K562 (cell line): ENCODE measurements around the gene EEA1. TPM values are rescaled to one million over a fixed set of nuclear protein-coding genes. Genes with fewer than 3 reads are reported as not detected.

ENCODE experiments used
- ARID1B ChIP-seq: fragments of 450-650 bp; IDR thresholded peaks from 2 replicates; pipeline ENCODE4 v1.6.1; 2016; ENCODE audit warnings: antibody characterized with exemption, mild to moderate bottlenecking, inconsistent platforms
- BRD4 ChIP-seq: fragments of 200-600 bp; sonication (generic); IDR thresholded peaks from 2 replicates; pipeline ENCODE4 v1.6.1; 2017; ENCODE audit warnings: inconsistent platforms
- CC2D1A ChIP-seq: fragments of 450-650 bp; IDR thresholded peaks from 2 replicates; pipeline ENCODE4 v1.6.1; 2017; ENCODE audit warnings: mild to moderate bottlenecking
- DPF2 ChIP-seq: fragments of 450-650 bp; IDR thresholded peaks from 2 replicates; pipeline ENCODE4 v1.6.1; 2016
- FIP1L1 ChIP-seq: fragments of 200-400 bp; formaldehyde crosslinking; IDR thresholded peaks from 2 replicates; pipeline ENCODE4 v1.6.1; 2018; ENCODE audit warnings: mild to moderate bottlenecking, low read depth, low read length; ENCODE audit not compliant: poor library complexity, severe bottlenecking
- HDAC1 ChIP-seq, 2 experiments: fragments of 450-650 bp; IDR thresholded peaks; 2 replicates each; pipeline ENCODE4 v1.6.1; 2016 to 2017; ENCODE audit warnings: inconsistent platforms in 1 of 2, mild to moderate bottlenecking in 1 of 2, moderate library complexity in 1 of 2
- JUND ChIP-seq, 2 experiments: IDR thresholded peaks; 2 replicates in 1 of 2; 3 replicates in 1 of 2; pipeline ENCODE4 v1.6.1; 2011; ENCODE audit warnings: borderline replicate concordance in 2 of 2, low read depth in 2 of 2, low read length in 2 of 2, improper control_type of control experiment in 1 of 2, missing biosample characterization in 1 of 2, missing genetic modification characterization in 1 of 2, missing genetic modification reagents in 1 of 2
- MEF2D ChIP-seq: conservative IDR thresholded peaks from 2 replicates; pipeline ENCODE4 v1.6.1; 2016; ENCODE audit warnings: low read depth, missing genetic modification characterization, missing compliant biosample characterization
- NFRKB ChIP-seq: fragments of 450-650 bp; IDR thresholded peaks from 2 replicates; pipeline ENCODE4 v1.6.1; 2016; ENCODE audit warnings: low read depth
- POLR3G ChIP-seq: IDR thresholded peaks from 2 replicates; pipeline ENCODE4 v1.6.1; 2011; ENCODE audit not compliant: insufficient read length, insufficient replicate concordance; ENCODE audit errors: extremely low read depth
- PTBP1 ChIP-seq: fragments of 200-400 bp; formaldehyde crosslinking; IDR thresholded peaks from 2 replicates; pipeline ENCODE4 v1.6.1; 2017; ENCODE audit warnings: low read depth, low read length
- PTRF ChIP-seq: fragments of 450-650 bp; IDR thresholded peaks from 2 replicates; pipeline ENCODE4 v1.6.1; 2016; ENCODE audit warnings: mild to moderate bottlenecking, missing genetic modification characterization, missing compliant biosample characterization
- PURB ChIP-seq: sonication (generic); formaldehyde crosslinking; IDR thresholded peaks from 2 replicates; pipeline ENCODE4 v1.9.0; 2021; ENCODE audit warnings: low read depth, mild to moderate bottlenecking, missing genetic modification reagents
- RCOR1 ChIP-seq, 2 experiments: IDR thresholded peaks; 2 replicates each; pipeline ENCODE4 v1.6.1; 2012; ENCODE audit warnings: low read depth in 2 of 2, low read length in 2 of 2, borderline replicate concordance in 1 of 2, improper control_type of control experiment in 1 of 2
- SMAD2 ChIP-seq: fragments of 150-350 bp; IDR thresholded peaks from 2 replicates; pipeline ENCODE4 v1.6.1; 2014; ENCODE audit warnings: low read depth, mild to moderate bottlenecking, low read length
- SMAD3 ChIP-seq: fragments of 450-650 bp; formaldehyde crosslinking; conservative IDR thresholded peaks from 2 replicates; pipeline ENCODE4 v1.4.0; 2020; ENCODE audit warnings: mild to moderate bottlenecking
- SMARCA4 ChIP-seq: fragments of 450-650 bp; IDR thresholded peaks from 2 replicates; pipeline ENCODE4 v1.6.1; 2016
- ZNF263 ChIP-seq: sonication (generic); formaldehyde crosslinking; IDR thresholded peaks from 2 replicates; pipeline ENCODE4 v1.8.0; 2022; ENCODE audit warnings: mild to moderate bottlenecking, missing genetic modification reagents, borderline replicate concordance
- ZNF764 ChIP-seq: fragments of 250-450 bp; sonication (Bioruptor Pico); IDR thresholded peaks from 2 replicates; pipeline ENCODE4 v1.4.0; 2020; ENCODE audit warnings: low read depth, mild to moderate bottlenecking, moderate library complexity
- polyA plus RNA-seq, 8 experiments: library from polyadenylated mRNA; depleted of rRNA in 4 of 8; stranded (reverse) in 5 of 8; unstranded in 3 of 8; fragments of >200 nt; fragmentation: Nextera tagmentation in 2 of 8; fragmentation: Illumina TruSeq in 1 of 8; extraction: Ambion mirVana in 2 of 8; extraction: Trizol in 1 of 8; gene quantifications; 2 replicates each; pipeline versions ENCODE4 v1.2.1 to v1.2.3, GENCODE V29; 2011 to 2014; ENCODE audit warnings: inconsistent platforms in 1 of 8, missing spikeins in 1 of 8
- total RNA-seq, 7 experiments: library from RNA; depleted of rRNA in 6 of 7; stranded (reverse); fragments of >200 nt in 6 of 7; fragmentation: Illumina TruSeq in 2 of 7; extraction: Trizol in 2 of 7; gene quantifications; 2 replicates each; pipeline versions ENCODE4 v1.2.1 to v1.2.3, GENCODE V29; 2011 to 2021; ENCODE audit warnings: low replicate concordance in 1 of 7
- TF ChIP-seq, protein P1 (sequence below): sonication (generic); IDR thresholded peaks from 2 replicates; pipeline ENCODE4 v1.6.1; 2016
- TF ChIP-seq, protein P2 (sequence below), 2 experiments: fragments of 450-650 bp; conservative IDR thresholded peaks; 2 replicates each; pipeline ENCODE4 v1.6.1; 2017; ENCODE audit warnings: mild to moderate bottlenecking in 2 of 2, moderate library complexity in 2 of 2
- TF ChIP-seq, protein P3 (sequence below): fragments of 250-450 bp; sonication (Bioruptor Pico); IDR thresholded peaks from 2 replicates; pipeline ENCODE4 v1.5.0; 2022; ENCODE audit warnings: mild to moderate bottlenecking

Gene EEA1
- total and polyA plus RNA-seq, 9 of the 15 experiments (the other 6 are each of a cell fraction or from before 2014, with no cell fraction given) = 3.5 to 17.1 (median 7.5) TPM

DNA sequence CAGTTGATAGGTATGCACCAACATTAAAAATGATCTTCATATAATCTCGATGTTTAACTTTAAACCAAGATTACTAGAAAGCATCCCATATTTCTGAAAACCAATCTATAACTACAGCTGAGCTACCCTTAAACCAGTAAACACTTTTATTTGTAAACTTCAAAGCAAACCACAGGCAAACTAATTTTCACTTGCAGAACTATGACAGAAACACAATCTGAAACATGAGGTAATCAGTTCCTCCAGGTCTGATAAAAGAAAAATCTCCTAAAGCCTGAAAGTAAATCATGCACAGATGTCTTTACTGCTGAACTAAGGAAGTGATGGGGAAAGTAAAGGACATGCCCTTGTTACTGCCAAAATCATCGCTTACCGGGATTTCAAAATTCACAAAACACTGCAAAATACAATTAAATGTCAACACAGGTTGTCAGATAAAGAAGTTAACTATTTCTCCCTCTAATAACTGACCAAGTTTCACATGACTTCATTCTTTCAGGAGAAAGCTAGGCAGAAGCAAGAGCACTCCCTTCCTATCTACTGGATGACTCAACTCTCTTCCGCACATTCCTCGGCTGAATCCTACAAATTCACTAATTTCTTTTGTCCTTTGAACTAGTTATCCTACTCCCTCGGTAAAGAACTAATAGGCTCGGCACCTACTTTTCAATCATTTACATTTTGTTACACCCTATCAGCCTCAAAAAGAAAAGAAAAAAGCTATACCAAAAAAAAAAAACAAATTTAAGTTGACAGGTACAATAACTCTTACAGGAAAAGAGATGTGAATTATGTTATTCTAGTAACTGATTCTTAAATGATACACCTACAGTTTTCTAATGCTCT lies 1.4 kb downstream of the EEA1 start (continued):
- TF ChIP-seq ARID1B (0 out of 2 replicates have a peak, but pooled peaks have one; percentile 38), BRD4 (no peak), SMAD3 (no peak), PTBP1 (no peak), POLR3G (no peak), MEF2D (0 out of 2 replicates have a peak, but pooled peaks have one; percentile 17), ZNF263 (CRISPR knock-in tag) (peak; percentile 62; the same call in 1 of the 2 replicates), PURB (CRISPR knock-in tag) (no peak), NFRKB (no peak), ZNF764 (CRISPR knock-in tag) (no peak), HDAC1 (IDR thresholded peaks at IDR 0.05) (peak in 1 of 2 experiments; percentile 21; a peak in 1 of 4 replicates), DPF2 (peak; percentile 47; the same call in 1 of the 2 replicates), SMARCA4 (peak; percentile 72), JUND (IDR thresholded peaks at IDR 0.05; ENCODE audit: borderline replicate concordance, low read depth, low read length) (peak; percentile 87), JUND (tag; IDR thresholded peaks at IDR 0.05; ENCODE audit: borderline replicate concordance, low read depth, low read length) (peak; percentile 86), PTRF (tag) (no peak), RCOR1 (IDR thresholded peaks at IDR 0.05; ENCODE audit: borderline replicate concordance in 1 of 2, low read depth in 2 of 2, low read length in 2 of 2) (0 out of 4 replicates have a peak, but pooled peaks of 1 of the 2 experiments have one; percentile 48), SMAD2 (no peak), CC2D1A (no peak), FIP1L1 (no peak)
- TF ChIP-seq, protein P1, sequence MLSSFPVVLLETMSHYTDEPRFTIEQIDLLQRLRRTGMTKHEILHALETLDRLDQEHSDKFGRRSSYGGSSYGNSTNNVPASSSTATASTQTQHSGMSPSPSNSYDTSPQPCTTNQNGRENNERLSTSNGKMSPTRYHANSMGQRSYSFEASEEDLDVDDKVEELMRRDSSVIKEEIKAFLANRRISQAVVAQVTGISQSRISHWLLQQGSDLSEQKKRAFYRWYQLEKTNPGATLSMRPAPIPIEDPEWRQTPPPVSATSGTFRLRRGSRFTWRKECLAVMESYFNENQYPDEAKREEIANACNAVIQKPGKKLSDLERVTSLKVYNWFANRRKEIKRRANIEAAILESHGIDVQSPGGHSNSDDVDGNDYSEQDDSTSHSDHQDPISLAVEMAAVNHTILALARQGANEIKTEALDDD = peak; percentile 81
- TF ChIP-seq, protein P2, sequence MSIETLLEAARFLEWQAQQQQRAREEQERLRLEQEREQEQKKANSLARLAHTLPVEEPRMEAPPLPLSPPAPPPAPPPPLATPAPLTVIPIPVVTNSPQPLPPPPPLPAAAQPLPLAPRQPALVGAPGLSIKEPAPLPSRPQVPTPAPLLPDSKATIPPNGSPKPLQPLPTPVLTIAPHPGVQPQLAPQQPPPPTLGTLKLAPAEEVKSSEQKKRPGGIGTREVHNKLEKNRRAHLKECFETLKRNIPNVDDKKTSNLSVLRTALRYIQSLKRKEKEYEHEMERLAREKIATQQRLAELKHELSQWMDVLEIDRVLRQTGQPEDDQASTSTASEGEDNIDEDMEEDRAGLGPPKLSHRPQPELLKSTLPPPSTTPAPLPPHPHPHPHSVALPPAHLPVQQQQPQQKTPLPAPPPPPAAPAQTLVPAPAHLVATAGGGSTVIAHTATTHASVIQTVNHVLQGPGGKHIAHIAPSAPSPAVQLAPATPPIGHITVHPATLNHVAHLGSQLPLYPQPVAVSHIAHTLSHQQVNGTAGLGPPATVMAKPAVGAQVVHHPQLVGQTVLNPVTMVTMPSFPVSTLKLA (conservative IDR thresholded peaks at IDR 0.05) = peak in 1 of 2 experiments; percentile 26; a peak in 1 of 4 replicates
- TF ChIP-seq, protein P3, sequence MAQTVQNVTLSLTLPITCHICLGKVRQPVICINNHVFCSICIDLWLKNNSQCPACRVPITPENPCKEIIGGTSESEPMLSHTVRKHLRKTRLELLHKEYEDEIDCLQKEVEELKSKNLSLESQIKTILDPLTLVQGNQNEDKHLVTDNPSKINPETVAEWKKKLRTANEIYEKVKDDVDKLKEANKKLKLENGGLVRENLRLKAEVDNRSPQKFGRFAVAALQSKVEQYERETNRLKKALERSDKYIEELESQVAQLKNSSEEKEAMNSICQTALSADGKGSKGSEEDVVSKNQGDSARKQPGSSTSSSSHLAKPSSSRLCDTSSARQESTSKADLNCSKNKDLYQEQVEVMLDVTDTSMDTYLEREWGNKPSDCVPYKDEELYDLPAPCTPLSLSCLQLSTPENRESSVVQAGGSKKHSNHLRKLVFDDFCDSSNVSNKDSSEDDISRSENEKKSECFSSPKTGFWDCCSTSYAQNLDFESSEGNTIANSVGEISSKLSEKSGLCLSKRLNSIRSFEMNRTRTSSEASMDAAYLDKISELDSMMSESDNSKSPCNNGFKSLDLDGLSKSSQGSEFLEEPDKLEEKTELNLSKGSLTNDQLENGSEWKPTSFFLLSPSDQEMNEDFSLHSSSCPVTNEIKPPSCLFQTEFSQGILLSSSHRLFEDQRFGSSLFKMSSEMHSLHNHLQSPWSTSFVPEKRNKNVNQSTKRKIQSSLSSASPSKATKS (CRISPR knock-in tag) = no peak
